Activated CD8-positive, alpha-beta T cell treated with anti-CD3 and anti-CD28 coated beads for 36 hours (primary cell): ENCODE results near the gene ATP6V0D1. TPM values are rescaled to one million over a fixed set of nuclear protein-coding genes. Genes with fewer than 3 reads are reported as not detected.

ENCODE experiments used
- ATAC-seq: fragments of 200-7000 bp; cut with Tn5 transposase; one replicate; pipeline ENCODE4 v1.10.0; 2021; ENCODE audit warnings: mild to moderate bottlenecking, moderate library complexity
- CTCF ChIA-PET: fragments of 350-600 bp; sonication (Branson Sonifier 250); formaldehyde crosslinking; loops from one replicate; lab custom pipeline; 2021; ENCODE audit warnings: antibody characterized with exemption; lab: Charles Lee
- POLR2A ChIA-PET: fragments of 350-600 bp; sonication (Branson Sonifier 250); formaldehyde crosslinking; loops from one replicate; lab custom pipeline; 2021; ENCODE audit warnings: antibody characterized with exemption; lab: Charles Lee
- DNase-seq: peaks from one replicate; pipeline ENCODE4 v3.0.0-alpha.2; 2020
- H3K27ac Mint-ChIP-seq: one replicate; pipeline ENCODE4 v1.8.0; 2021; ENCODE audit warnings: mild to moderate bottlenecking, mixed read lengths
- H3K27me3 Mint-ChIP-seq: one replicate; pipeline ENCODE4 v1.8.0; 2021; ENCODE audit warnings: mixed read lengths
- H3K36me3 Mint-ChIP-seq: one replicate; pipeline ENCODE4 v1.8.0; 2021; ENCODE audit warnings: low read depth, mixed read lengths
- H3K4me1 Mint-ChIP-seq: one replicate; pipeline ENCODE4 v1.8.0; 2021; ENCODE audit warnings: low read depth, mixed read lengths
- H3K4me3 Mint-ChIP-seq: one replicate; pipeline ENCODE4 v1.8.0; 2021; ENCODE audit warnings: mild to moderate bottlenecking, moderate library complexity, mixed read lengths
- H3K9me3 Mint-ChIP-seq: one replicate; pipeline ENCODE4 v1.8.0; 2021; ENCODE audit warnings: mixed read lengths
- CTCF ChIP-seq: fragments of 200-600 bp; IDR thresholded peaks from one replicate; pipeline ENCODE4 v1.8.0; 2022; ENCODE audit warnings: antibody characterized with exemption, mild to moderate bottlenecking
- intact Hi-C: fragments of 100-400 bp; cut with micrococcal nuclease; formaldehyde crosslinking; loops from one replicate; pipeline ENCODE4 v1.10.0; 2022
- total RNA-seq, 2 experiments: library from RNA; stranded (reverse); gene quantifications; one replicate each; pipeline ENCODE4 v1.2.3, GENCODE V29; 2021

ATP6V0D1 gene
- total RNA-seq, 2 experiments from 2014 or later, result 17.5 to 18.2 TPM

- ChIA-PET POLR2A (no interaction called here), CTCF (interaction anchor here (1.4 to 5.6 kb wide), 7 partner anchors 9 to 95 kb away, joined by 3 to 94 read pairs (median 17); partner anchors contain the start of genes TPPP3 and ZDHHC1)
- DNase-seq, result no peak
- Mint-ChIP-seq H3K9me3 (no peaks in the 10 kb centered on the region), H3K36me3 (no peaks in the 10 kb centered on the region), H3K4me1 (no peaks in the 10 kb centered on the region), H3K27me3 (peaks cover 31% of the 10 kb centered on the region), H3K4me3 (no peak overlapping the region), H3K27ac (no peak overlapping the region)
- ATAC-seq, result no peak
- no peak for TF ChIP-seq CTCF
- intact Hi-C loops, result loop anchor here (5.0 kb wide), 1 partner anchor 41 kb away; no protein-coding TSS in a partner anchor
Observed at GRCh38 chr16:67426022-67426421, 54.9 kb downstream of the ATP6V0D1 start.

- Mint-ChIP-seq H3K27ac (no peak overlapping the region), H3K36me3 (no peaks in the 10 kb centered on the region), H3K27me3 (peaks cover 31% of the 10 kb centered on the region), H3K4me3 (no peak overlapping the region), H3K4me1 (no peaks in the 10 kb centered on the region), H3K9me3 (no peaks in the 10 kb centered on the region)
- intact Hi-C loops, result loop anchor here (5.0 kb wide), 1 partner anchor 42 kb away; no protein-coding TSS in a partner anchor
- DNase-seq (no peak), ATAC-seq (no peak)
- CTCF ChIA-PET, result interaction anchor here (0.9 to 5.6 kb wide), 7 partner anchors 9 to 42 kb away, joined by 3 to 94 read pairs (median 17); partner anchors contain the start of genes TPPP3 and ZDHHC1
- POLR2A ChIA-PET, result interaction anchor here (1.3 kb wide), 1 partner anchor 21 kb away, joined by 3 read pairs; no protein-coding TSS in a partner anchor
- no peak for TF ChIP-seq CTCF
Observed at GRCh38 chr16:67425580-67425979, 55.4 kb downstream of the ATP6V0D1 start.

GRCh38 chr16:67425061-67425460 lies 55.9 kb downstream of the ATP6V0D1 start:
- intact Hi-C loops, result loop anchor here (5.0 kb wide), 1 partner anchor 42 kb away; no protein-coding TSS in a partner anchor
- CTCF ChIA-PET, result interaction anchor here (0.9 to 5.6 kb wide), 4 partner anchors 8 to 42 kb away, joined by 4 to 94 read pairs (median 41); partner anchors contain the start of gene ZDHHC1
- no peak for DNase-seq
- no peaks in the 10 kb centered on the region for H3K4me1 Mint-ChIP-seq
- peaks cover 27% of the 10 kb centered on the region for H3K27me3 Mint-ChIP-seq
- no peak for ATAC-seq
- no peaks in the 10 kb centered on the region for H3K9me3 Mint-ChIP-seq
- H3K4me3 Mint-ChIP-seq, result no peak overlapping the region
- H3K27ac Mint-ChIP-seq, result no peak overlapping the region
- no peaks in the 10 kb centered on the region for H3K36me3 Mint-ChIP-seq
- TF ChIP-seq CTCF, result no peak
- POLR2A ChIA-PET, result interaction anchor here (1.0 to 1.3 kb wide), 2 partner anchors 8 to 21 kb away, joined by 3 read pairs; partner anchors contain the start of gene ZDHHC1

GRCh38 chr16:67424261-67424615 lies 56.7 kb downstream of the ATP6V0D1 start:
- CTCF ChIA-PET, result interaction anchor here (1.2 to 5.6 kb wide), 5 partner anchors 7 to 90 kb away, joined by 4 to 94 read pairs (median 25); partner anchors contain the start of gene ZDHHC1

More at GRCh38 chr16:67424261-67424615, 56.7 kb downstream of the ATP6V0D1 start:
- DNase-seq (no peak), ATAC-seq (no peak)
- Mint-ChIP-seq H3K4me1 (no peaks in the 10 kb centered on the region), H3K27ac (no peak overlapping the region), H3K27me3 (peaks cover 27% of the 10 kb centered on the region), H3K9me3 (no peaks in the 10 kb centered on the region), H3K36me3 (no peaks in the 10 kb centered on the region), H3K4me3 (no peak overlapping the region)
- POLR2A ChIA-PET, result interaction anchor here (1.0 to 1.3 kb wide), 2 partner anchors 8 to 22 kb away, joined by 3 read pairs; partner anchors contain the start of gene ZDHHC1
- TF ChIP-seq CTCF, result no peak
- intact Hi-C loops, result no loop called here
